ENCODE results near the gene PPARG. TPM values are rescaled to one million over a fixed set of nuclear protein-coding genes. Genes with fewer than 3 reads are reported as not detected.

PPARG gene
- total and polyA plus RNA-seq, 2 of the 8 experiments (the other 6 are each of a cell fraction or from before 2014, with no cell fraction given): 0.06 TPM; not detected in 1

DNA sequence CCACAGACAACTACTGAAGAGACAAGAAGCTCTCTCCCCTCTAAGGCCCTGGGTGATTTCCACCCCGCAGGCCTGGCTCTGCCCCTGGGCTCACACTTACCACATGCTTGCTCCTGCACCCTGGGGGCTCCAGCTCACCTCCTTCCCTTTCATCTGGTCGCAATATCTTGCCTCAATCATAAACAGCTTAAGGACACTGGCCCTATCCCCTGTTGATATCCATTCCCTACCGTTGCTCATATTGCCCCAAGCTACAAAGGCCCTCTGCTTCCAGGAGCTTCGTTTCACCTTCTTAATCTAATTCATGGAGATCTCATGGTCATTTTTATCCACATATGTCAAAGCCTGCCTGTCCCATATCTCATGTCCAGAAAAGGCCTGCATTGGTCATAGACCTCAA lies 149.4 kb downstream of the PPARG start (continued):
- TF ChIP-seq SIRT6 (IDR thresholded peaks at IDR 0.05; ENCODE audit: low read length): no peak
- no peak for TF ChIP-seq SP4 (IDR thresholded peaks at IDR 0.05; ENCODE audit: low read length)
- TF ChIP-seq CEBPB (IDR thresholded peaks at IDR 0.05; ENCODE audit: low read depth, low read length): no peak
- no peak for TF ChIP-seq KDM1A (IDR thresholded peaks at IDR 0.05; ENCODE audit: borderline replicate concordance, low read length)
- TF ChIP-seq TEAD4 (IDR thresholded peaks at IDR 0.05; ENCODE audit: low read depth, low read length): no peak
- TF ChIP-seq KDM5A (IDR thresholded peaks at IDR 0.05; ENCODE audit: low read length): no peak
- no peak for TF ChIP-seq CREB1 (IDR thresholded peaks at IDR 0.05)
- no peak for TF ChIP-seq SIN3A (conservative IDR thresholded peaks at IDR 0.05 in 1 of 2, IDR thresholded peaks at IDR 0.05 in 1 of 2; ENCODE audit: low read depth in 1 of 2, low read length in 2 of 2)
- no peak for TF ChIP-seq POU5F1 (IDR thresholded peaks at IDR 0.05; ENCODE audit: low read depth, low read length)
